Neuronal stem cell (in vitro differentiated cells): Measurements from ENCODE around the gene TMEM45A.
"Not testable (repeated sequence)": the region's sequence is repeated elsewhere in the genome, so short reads cannot be mapped to it uniquely, and the experiment has no call there.

Experiments used
- DNase-seq: peaks from one replicate; pipeline ENCODE4 v3.0.0-alpha.2; 2013; ENCODE audit warnings: low spot score
- H2AFZ ChIP-seq: one replicate; pipeline ENCODE4 v1.6.1; 2013; ENCODE audit warnings: mild to moderate bottlenecking, low read length, inconsistent platforms
- H2AK5ac ChIP-seq: 2 replicates; pipeline ENCODE4 v1.6.1; 2013; ENCODE audit warnings: low read depth, mild to moderate bottlenecking, inconsistent platforms, low read length, moderate library complexity, mixed read lengths
- H2BK120ac ChIP-seq: 2 replicates; pipeline ENCODE4 v1.6.1; 2013; ENCODE audit warnings: low read depth, mild to moderate bottlenecking, inconsistent platforms, low read length, moderate library complexity, mixed read lengths
- H2BK12ac ChIP-seq: one replicate; pipeline ENCODE4 v1.6.1; 2013; ENCODE audit warnings: low read length, inconsistent platforms
- H2BK15ac ChIP-seq: 2 replicates; pipeline ENCODE4 v1.6.1; 2013; ENCODE audit warnings: mild to moderate bottlenecking, low read length, inconsistent platforms, mixed read lengths
- H2BK5ac ChIP-seq: one replicate; pipeline ENCODE4 v1.6.1; 2013; ENCODE audit warnings: inconsistent platforms, mild to moderate bottlenecking, low read length, moderate library complexity
- H3K14ac ChIP-seq: one replicate; pipeline ENCODE4 v1.6.1; 2013; ENCODE audit warnings: low read length, inconsistent platforms
- H3K18ac ChIP-seq: 2 replicates; pipeline ENCODE4 v1.6.1; 2013; ENCODE audit warnings: low read length, inconsistent platforms
- H3K23ac ChIP-seq: 2 replicates; pipeline ENCODE4 v1.6.1; 2013; ENCODE audit warnings: low read depth, mild to moderate bottlenecking, mixed read lengths, low read length, inconsistent platforms; ENCODE audit not compliant: poor library complexity
- H3K27ac ChIP-seq: replicated peaks from 3 replicates; pipeline ENCODE4 v1.5.1; 2013; ENCODE audit warnings: low read length, inconsistent platforms
- H3K27me3 ChIP-seq, 3 experiments: 2 replicates each; pipeline ENCODE4 v1.6.1; 2013; ENCODE audit warnings: low read length in 3 of 3, mild to moderate bottlenecking in 2 of 3, inconsistent platforms in 1 of 3, low read depth in 1 of 3, mixed read lengths in 1 of 3, moderate library complexity in 1 of 3; ENCODE audit not compliant: control insufficient read depth in 3 of 3, insufficient read depth in 3 of 3
- H3K36me3 ChIP-seq, 2 donors: replicated peaks in 1 of 2; 2 replicates each; pipeline ENCODE4 v1.6.1; 2013; ENCODE audit warnings: low read length in 2 of 2; ENCODE audit not compliant: control insufficient read depth in 2 of 2, insufficient read depth in 2 of 2
- H3K4ac ChIP-seq: 2 replicates; pipeline ENCODE4 v1.6.1; 2013; ENCODE audit warnings: inconsistent platforms, mild to moderate bottlenecking, low read length, moderate library complexity
- H3K4me1 ChIP-seq, 2 donors: 1 replicate in 1 of 2; 2 replicates in 1 of 2; pipeline ENCODE4 v1.6.1; 2013; ENCODE audit warnings: low read length in 2 of 2, low read depth in 1 of 2; ENCODE audit not compliant: control insufficient read depth in 2 of 2, insufficient read depth in 1 of 2
- H3K4me2 ChIP-seq: one replicate; pipeline ENCODE4 v1.6.1; 2013; ENCODE audit warnings: mild to moderate bottlenecking, low read length, inconsistent platforms; ENCODE audit not compliant: insufficient read depth, poor library complexity, severe bottlenecking
- H3K4me3 ChIP-seq, 2 donors: 2 replicates each; pipeline ENCODE4 v1.5.1; 2013; ENCODE audit warnings: low read length in 2 of 2, mild to moderate bottlenecking in 2 of 2, inconsistent platforms in 1 of 2, moderate library complexity in 1 of 2
- H3K79me1 ChIP-seq: one replicate; pipeline ENCODE4 v1.6.1; 2013; ENCODE audit warnings: low read depth, mild to moderate bottlenecking, inconsistent platforms, low read length, moderate library complexity
- H3K9ac ChIP-seq: one replicate; pipeline ENCODE4 v1.6.1; 2013; ENCODE audit warnings: mild to moderate bottlenecking, low read depth, low read length, inconsistent platforms; ENCODE audit not compliant: poor library complexity
- H3K9me3 ChIP-seq, 2 donors: replicated peaks in 1 of 2; 2 replicates each; pipeline versions ENCODE3 to v1.6.1; 2013; ENCODE audit warnings: low read length in 2 of 2, mild to moderate bottlenecking in 2 of 2, inconsistent platforms in 1 of 2, low read depth in 1 of 2, mixed read lengths in 1 of 2, moderate library complexity in 1 of 2; ENCODE audit not compliant: control insufficient read depth in 2 of 2, insufficient read depth in 1 of 2
- H4K8ac ChIP-seq: one replicate; pipeline ENCODE4 v1.6.1; 2013; ENCODE audit warnings: low read depth, mild to moderate bottlenecking, inconsistent platforms, low read length, moderate library complexity
- H4K91ac ChIP-seq: one replicate; pipeline ENCODE4 v1.6.1; 2013; ENCODE audit warnings: low read length, low read depth, mild to moderate bottlenecking, inconsistent platforms; ENCODE audit not compliant: poor library complexity
- WGBS, 2 donors: extraction: QIAGEN DNeasy Blood & Tissue Kit; methylation state at CpG; one replicate each; pipeline ENCODE4 v1.1.7; 2013; ENCODE audit warnings: missing lambda C conversion rate in 2 of 2, mixed read lengths in 1 of 2; ENCODE audit not compliant: insufficient read length in 2 of 2, insufficient replicate concordance in 1 of 2; ENCODE audit errors: extremely low coverage in 2 of 2; 5-methylcytosine and 5-hydroxymethylcytosine counted together

TMEM45A gene

DNA sequence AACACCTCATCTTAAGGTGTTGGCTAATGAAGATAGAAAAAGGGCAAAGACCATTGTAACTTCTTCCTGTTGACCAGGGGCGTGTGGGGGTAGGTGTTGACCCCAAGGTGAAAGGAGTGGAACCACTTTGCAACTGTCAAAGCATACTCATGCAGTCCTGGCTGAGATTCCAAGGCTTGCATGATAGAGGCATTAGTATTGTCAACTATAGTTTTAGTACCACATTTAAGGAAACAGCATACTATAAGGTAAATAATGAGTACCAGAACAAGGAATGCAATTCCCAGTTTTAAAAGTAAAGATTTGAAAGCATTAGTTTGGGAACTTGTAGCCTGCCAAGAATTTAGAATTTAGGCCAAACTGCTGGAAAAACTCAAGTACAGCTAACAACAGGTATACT, 89.2 kb downstream of the TMEM45A start:
- Histone ChIP-seq H2BK5ac (no peak overlapping the region), H3K4me2 (no peak overlapping the region), H2AFZ (no peak overlapping the region), H3K9me3 (peaks cover 0 to 3% of the 10 kb centered on the region in 2 donors), H2BK12ac (no peak overlapping the region), H3K27ac (no peak overlapping the region), H3K23ac (no peak overlapping the region), H3K36me3 (no peaks in the 10 kb centered on the region), H3K4ac (no peak overlapping the region), H3K4me1 (no peaks in the 10 kb centered on the region), H3K27me3 (no peaks in the 10 kb centered on the region), H2BK120ac (no peak overlapping the region), H3K4me3 (no peak overlapping the region), H4K91ac (no peak overlapping the region), H2AK5ac (no peak overlapping the region), H2BK15ac (no peak overlapping the region), H3K18ac (no peak overlapping the region), H3K14ac (no peak overlapping the region), H3K79me1 (no peaks in the 10 kb centered on the region), H4K8ac (no peak overlapping the region), H3K9ac (no peak overlapping the region)
- WGBS, 2 donors = no CpG with 5 or more reads among the region's 1 CpG
- no peak for DNase-seq

DNA sequence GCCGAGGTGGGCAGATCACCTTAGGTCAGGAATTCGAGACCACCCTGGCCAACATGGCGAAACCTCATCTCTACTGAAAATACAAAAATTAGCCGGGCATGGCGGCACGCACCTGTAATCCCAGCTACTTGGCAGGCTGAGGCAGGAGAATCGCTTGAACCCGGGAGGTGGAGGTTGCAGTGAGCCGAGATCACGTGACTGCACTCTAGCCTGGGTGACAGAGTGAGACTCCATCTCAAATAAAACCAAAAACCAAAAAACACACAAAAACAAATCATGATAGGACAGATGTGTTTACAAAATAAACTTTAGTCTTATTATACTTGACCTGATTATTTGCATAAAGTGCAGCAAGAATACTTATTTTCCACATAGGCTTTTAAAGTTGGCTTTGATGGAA, 89.7 kb downstream of the TMEM45A start:
- H2AK5ac ChIP-seq = not testable (repeated sequence)
- WGBS, 2 donors = no CpG with 5 or more reads among the region's 10 CpGs

DNA sequence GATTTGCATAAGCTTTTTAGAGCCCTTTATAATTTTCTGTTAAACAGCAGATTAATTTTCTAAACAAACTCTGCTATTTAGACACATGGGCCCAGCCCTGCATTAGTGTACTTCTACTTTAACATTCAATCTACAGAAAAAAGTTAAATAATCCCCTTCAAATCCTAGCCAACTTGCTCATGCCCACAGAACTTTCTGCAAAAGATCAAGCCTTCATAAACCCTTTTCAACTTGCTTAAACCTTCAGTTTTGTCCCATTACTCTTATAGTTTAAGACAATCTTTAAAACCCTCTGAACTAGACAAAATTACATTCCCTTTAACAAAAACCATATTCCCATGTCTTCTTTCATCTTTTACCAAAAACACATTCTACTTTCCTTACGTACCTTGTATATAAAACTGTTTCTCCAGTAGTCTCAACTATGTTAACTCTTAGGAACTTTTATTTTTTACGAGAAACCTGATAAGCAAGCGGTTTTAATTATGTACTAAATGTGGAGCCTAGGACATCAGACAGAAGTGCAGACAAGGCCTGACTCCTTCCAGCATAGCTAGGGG, 91.8 kb downstream of the TMEM45A start:
- H3K4me2 ChIP-seq = no peak overlapping the region
- H3K23ac ChIP-seq = no peak overlapping the region
- H2BK120ac ChIP-seq = no peak overlapping the region
- H3K14ac ChIP-seq = no peak overlapping the region
- no peak overlapping the region for H4K91ac ChIP-seq
- no peak overlapping the region for H3K27ac ChIP-seq
- peaks cover 0 to 3% of the 10 kb centered on the region in 2 donors for H3K9me3 ChIP-seq
- no peak overlapping the region for H2BK15ac ChIP-seq
- H3K27me3 ChIP-seq = peaks cover 0 to 2% (median 0%) of the 10 kb centered on the region in 3 experiments
- no peaks in the 10 kb centered on the region for H3K36me3 ChIP-seq
- DNase-seq = no peak
- no peak overlapping the region for H3K18ac ChIP-seq
- no peak overlapping the region for H2AFZ ChIP-seq
- H3K4me3 ChIP-seq = no peak overlapping the region
- no peaks in the 10 kb centered on the region for H3K4me1 ChIP-seq
- no peak overlapping the region for H4K8ac ChIP-seq
- WGBS, 2 donors = 100% methylated on average over 1 of the region's 3 CpGs
- no peak overlapping the region for H3K9ac ChIP-seq
- H2BK5ac ChIP-seq = no peak overlapping the region
- H2BK12ac ChIP-seq = no peak overlapping the region
- no peak overlapping the region for H3K4ac ChIP-seq
- no peak overlapping the region for H2AK5ac ChIP-seq
- no peaks in the 10 kb centered on the region for H3K79me1 ChIP-seq

More for the DNA sequence above, 89.7 kb downstream of the TMEM45A start:
- not testable (repeated sequence) for H3K14ac ChIP-seq, H3K9me3 ChIP-seq, H3K4me3 ChIP-seq, H4K8ac ChIP-seq, H3K4ac ChIP-seq, H3K18ac ChIP-seq, H3K4me1 ChIP-seq, H2BK12ac ChIP-seq, H2BK120ac ChIP-seq, H2BK15ac ChIP-seq, H3K79me1 ChIP-seq, H3K23ac ChIP-seq, DNase-seq, H2AFZ ChIP-seq, H3K9ac ChIP-seq, H2BK5ac ChIP-seq, H3K4me2 ChIP-seq, H3K27me3 ChIP-seq, H3K27ac ChIP-seq, H3K36me3 ChIP-seq, H4K91ac ChIP-seq

DNA sequence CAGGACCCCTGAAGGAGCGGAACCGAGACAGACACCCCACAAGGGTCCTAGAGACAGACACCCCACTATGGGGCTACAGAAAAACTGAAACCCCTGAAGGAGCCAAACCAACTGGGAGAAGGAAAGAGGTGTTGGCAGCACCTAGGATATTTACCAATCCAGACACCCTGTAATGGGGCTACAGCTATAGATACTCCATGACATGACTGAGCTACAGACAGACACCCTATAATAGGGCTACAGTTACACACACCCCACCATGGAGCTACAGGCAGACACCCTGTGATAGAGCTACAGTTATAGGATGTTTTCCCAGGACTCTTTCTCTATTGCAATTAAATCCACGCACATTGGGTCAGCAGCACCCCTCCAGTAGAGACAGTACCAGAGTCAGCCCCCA, 94.4 kb downstream of the TMEM45A start:
- Histone ChIP-seq H2BK120ac (no peak overlapping the region), H3K9ac (no peak overlapping the region), H3K27me3 (peaks cover 0 to 5% (median 0%) of the 10 kb centered on the region in 3 experiments), H3K79me1 (no peaks in the 10 kb centered on the region), H2BK12ac (no peak overlapping the region), H4K8ac (no peak overlapping the region), H2AK5ac (no peak overlapping the region), H3K36me3 (no peaks in the 10 kb centered on the region), H2BK15ac (no peak overlapping the region), H4K91ac (no peak overlapping the region), H3K4ac (no peak overlapping the region), H3K27ac (no peak overlapping the region), H3K4me2 (no peak overlapping the region), H3K18ac (no peak overlapping the region), H3K9me3 (peaks cover 0 to 3% of the 10 kb centered on the region in 2 donors), H2BK5ac (no peak overlapping the region), H3K14ac (no peak overlapping the region), H3K4me3 (no peak overlapping the region), H3K23ac (no peak overlapping the region), H2AFZ (no peak overlapping the region), H3K4me1 (peaks cover 0 to 2% of the 10 kb centered on the region in 2 donors)
- WGBS, 2 donors = no CpG with 5 or more reads among the region's 3 CpGs
- DNase-seq = no peak
